Gastrocnemius medialis (tissue), 4 donors: ENCODE results near the gene PLXND1.

Source experiments
- POLR2A ChIP-seq, 2 donors: fragments of 450-650 bp; IDR thresholded peaks; one replicate each; pipeline ENCODE4 v1.6.1; 2017; ENCODE audit warnings: antibody characterized with exemption in 2 of 2, mild to moderate bottlenecking in 2 of 2, moderate library complexity in 2 of 2
- TF ChIP-seq, protein P1 (sequence below), 5 experiments: fragments of 450-650 bp in 3 of 5; fragments of 200-600 bp in 2 of 5; sonication (generic) in 2 of 5; IDR thresholded peaks in 4 of 5; conservative IDR thresholded peaks in 1 of 5; 1 replicate in 4 of 5; 2 replicates in 1 of 5; pipeline ENCODE4 v1.5.1; 2016 to 2019; ENCODE audit warnings: antibody characterized with exemption in 5 of 5, mild to moderate bottlenecking in 3 of 5, moderate library complexity in 3 of 5

DNA sequence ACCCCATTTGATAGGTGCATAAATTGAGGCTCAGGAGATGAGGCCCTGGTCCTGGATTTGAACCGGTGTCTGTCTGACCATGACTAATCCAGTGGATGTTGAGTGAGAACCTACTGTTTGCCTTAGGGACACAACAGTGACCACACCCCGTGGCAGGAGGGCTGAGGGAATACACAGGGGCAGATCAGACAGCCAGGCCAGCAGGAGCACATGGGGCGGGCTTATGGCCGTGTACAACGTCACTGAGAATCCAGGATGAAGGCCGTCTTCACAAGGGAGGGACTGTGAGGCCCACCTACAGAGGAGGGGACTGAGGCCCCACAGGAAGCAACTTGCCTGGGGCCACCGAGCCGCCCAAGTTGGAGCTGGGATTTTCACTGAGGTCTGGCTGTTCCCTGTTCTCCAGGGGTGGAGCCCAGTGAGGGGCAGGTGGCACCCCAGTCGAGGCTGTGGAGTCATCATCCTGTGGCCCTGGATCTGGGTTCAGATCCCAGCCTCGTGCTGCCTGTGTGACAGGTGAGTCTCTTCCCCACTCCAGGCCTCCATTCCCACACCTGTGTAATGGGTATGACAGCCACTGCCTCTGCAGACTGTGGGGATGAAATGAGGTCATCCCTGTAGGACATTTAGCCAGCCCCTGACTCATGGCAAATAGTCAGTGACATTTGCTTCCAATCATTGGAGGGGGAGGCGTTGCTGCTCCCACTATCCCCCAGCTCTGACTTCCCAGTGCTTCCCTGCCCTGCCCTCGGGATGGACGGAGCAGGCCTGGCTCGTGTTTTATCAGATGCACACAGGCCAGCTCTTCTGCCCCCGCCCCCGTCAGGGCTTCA is 6.3 kb upstream of the PLXND1 start:
- TF ChIP-seq, protein P1, sequence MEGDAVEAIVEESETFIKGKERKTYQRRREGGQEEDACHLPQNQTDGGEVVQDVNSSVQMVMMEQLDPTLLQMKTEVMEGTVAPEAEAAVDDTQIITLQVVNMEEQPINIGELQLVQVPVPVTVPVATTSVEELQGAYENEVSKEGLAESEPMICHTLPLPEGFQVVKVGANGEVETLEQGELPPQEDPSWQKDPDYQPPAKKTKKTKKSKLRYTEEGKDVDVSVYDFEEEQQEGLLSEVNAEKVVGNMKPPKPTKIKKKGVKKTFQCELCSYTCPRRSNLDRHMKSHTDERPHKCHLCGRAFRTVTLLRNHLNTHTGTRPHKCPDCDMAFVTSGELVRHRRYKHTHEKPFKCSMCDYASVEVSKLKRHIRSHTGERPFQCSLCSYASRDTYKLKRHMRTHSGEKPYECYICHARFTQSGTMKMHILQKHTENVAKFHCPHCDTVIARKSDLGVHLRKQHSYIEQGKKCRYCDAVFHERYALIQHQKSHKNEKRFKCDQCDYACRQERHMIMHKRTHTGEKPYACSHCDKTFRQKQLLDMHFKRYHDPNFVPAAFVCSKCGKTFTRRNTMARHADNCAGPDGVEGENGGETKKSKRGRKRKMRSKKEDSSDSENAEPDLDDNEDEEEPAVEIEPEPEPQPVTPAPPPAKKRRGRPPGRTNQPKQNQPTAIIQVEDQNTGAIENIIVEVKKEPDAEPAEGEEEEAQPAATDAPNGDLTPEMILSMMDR (IDR thresholded peaks at IDR 0.05 in 4 of 5, conservative IDR thresholded peaks at IDR 0.05 in 1 of 5), result no peak
- no peak for TF ChIP-seq POLR2A (IDR thresholded peaks at IDR 0.05)
